Measurements from ENCODE around the gene SUN5.
"Not testable (repeated sequence)": the region's sequence is repeated elsewhere in the genome, so short reads cannot be mapped to it uniquely, and the experiment has no call there.

SUN5 gene

GRCh38 chr20:32958574-32958973 is 45.7 kb downstream of the SUN5 start:
- TF ChIP-seq Cebpa-rat (IDR thresholded peaks at IDR 0.05), result no peak
- Histone ChIP-seq H3K27me3 (no peaks in the 10 kb centered on the region), H3K9ac (no peak overlapping the region), H3K4me3 (no peak overlapping the region), H3K9me3 (peaks cover 43% of the 10 kb centered on the region), H4K20me1 (no peaks in the 10 kb centered on the region), H3K27ac (no peak overlapping the region), H3K36me3 (no peaks in the 10 kb centered on the region), H3K4me1 (peaks cover 7% of the 10 kb centered on the region), H3K4me2 (no peak overlapping the region)

- no peaks in the 10 kb centered on the region for H3K27me3 ChIP-seq
- peaks cover 43% of the 10 kb centered on the region for H3K9me3 ChIP-seq
- no peaks in the 10 kb centered on the region for H4K20me1 ChIP-seq
- H3K4me2 ChIP-seq, result no peak overlapping the region
- H3K4me3 ChIP-seq, result no peak overlapping the region
- TF ChIP-seq Cebpa-rat (IDR thresholded peaks at IDR 0.05), result no peak
- no peak overlapping the region for H3K27ac ChIP-seq
- no peak overlapping the region for H3K9ac ChIP-seq
- no peaks in the 10 kb centered on the region for H3K36me3 ChIP-seq
- no peaks in the 10 kb centered on the region for H3K4me1 ChIP-seq
Observed at GRCh38 chr20:32957459-32957858, 46.8 kb downstream of the SUN5 start.

GRCh38 chr20:32950539-32950938 is 53.7 kb downstream of the SUN5 start:
- not testable (repeated sequence) for H3K36me3 ChIP-seq, H3K9ac ChIP-seq, H4K20me1 ChIP-seq, H3K27ac ChIP-seq, H3K4me3 ChIP-seq, H3K27me3 ChIP-seq
- Histone ChIP-seq H3K4me2 (peak overlapping the region; percentile 44), H3K9me3 (peaks cover 19% of the 10 kb centered on the region), H3K4me1 (peaks cover 14% of the 10 kb centered on the region; the same call in 1 of the 2 replicates)

GRCh38 chr20:32946629-32947028 is 57.6 kb downstream of the SUN5 start:
- peaks cover 4% of the 10 kb centered on the region; the same call in 1 of the 2 replicates for H3K9me3 ChIP-seq
- H3K27ac ChIP-seq, result no peak overlapping the region
- no peak overlapping the region for H3K4me3 ChIP-seq
- no peak overlapping the region for H3K4me2 ChIP-seq
- no peak for TF ChIP-seq Cebpa-rat (IDR thresholded peaks at IDR 0.05)
- H3K4me1 ChIP-seq, result peaks cover 14% of the 10 kb centered on the region; the same call in 1 of the 2 replicates
- H4K20me1 ChIP-seq, result no peaks in the 10 kb centered on the region
- H3K27me3 ChIP-seq, result no peaks in the 10 kb centered on the region
- H3K9ac ChIP-seq, result no peak overlapping the region
- no peaks in the 10 kb centered on the region for H3K36me3 ChIP-seq

GRCh38 chr20:32945710-32946221 is 58.5 kb downstream of the SUN5 start:
- Histone ChIP-seq H3K9ac (no peak overlapping the region), H3K4me2 (no peak overlapping the region), H3K27ac (no peak overlapping the region), H3K4me1 (peaks cover 10% of the 10 kb centered on the region; the same call in 1 of the 2 replicates), H4K20me1 (no peaks in the 10 kb centered on the region), H3K27me3 (no peaks in the 10 kb centered on the region), H3K36me3 (no peaks in the 10 kb centered on the region), H3K9me3 (peaks cover 12% of the 10 kb centered on the region; the same call in 1 of the 2 replicates), H3K4me3 (no peak overlapping the region)
- no peak for TF ChIP-seq Cebpa-rat (IDR thresholded peaks at IDR 0.05)

DNA sequence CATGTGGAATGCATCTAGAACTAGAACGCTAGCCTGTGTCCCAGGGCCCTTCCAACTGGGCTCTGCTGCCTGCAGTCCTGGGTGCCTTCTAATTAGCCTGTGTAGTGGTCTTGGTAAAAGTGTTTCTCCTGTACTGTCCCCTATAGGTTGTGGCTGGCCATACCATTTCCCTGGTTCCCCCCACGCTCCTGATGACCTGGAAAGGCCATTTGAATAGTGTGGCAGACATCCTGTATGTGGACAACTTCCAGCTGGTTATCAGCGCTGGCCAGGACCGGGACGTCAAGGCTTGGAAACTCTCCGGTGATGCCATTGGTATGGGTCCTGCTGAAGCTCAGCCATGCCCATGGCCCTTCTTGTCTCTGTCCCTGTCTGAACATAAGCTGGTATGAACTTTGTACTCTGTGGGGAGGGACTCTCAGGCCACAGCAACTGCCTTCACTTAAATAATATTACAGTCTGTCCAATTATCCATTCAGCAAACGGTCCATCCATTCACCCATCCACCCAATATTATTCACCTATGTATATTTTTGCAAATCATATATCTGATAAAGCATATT is 60.7 kb downstream of the SUN5 start:
- Histone ChIP-seq H3K4me1 (no peaks in the 10 kb centered on the region), H3K36me3 (no peaks in the 10 kb centered on the region), H3K4me2 (no peak overlapping the region), H3K27me3 (no peaks in the 10 kb centered on the region), H4K20me1 (no peaks in the 10 kb centered on the region), H3K9me3 (peaks cover 18% of the 10 kb centered on the region), H3K27ac (no peak overlapping the region), H3K9ac (no peak overlapping the region), H3K4me3 (no peak overlapping the region)
- no peak for TF ChIP-seq Cebpa-rat (IDR thresholded peaks at IDR 0.05)

DNA sequence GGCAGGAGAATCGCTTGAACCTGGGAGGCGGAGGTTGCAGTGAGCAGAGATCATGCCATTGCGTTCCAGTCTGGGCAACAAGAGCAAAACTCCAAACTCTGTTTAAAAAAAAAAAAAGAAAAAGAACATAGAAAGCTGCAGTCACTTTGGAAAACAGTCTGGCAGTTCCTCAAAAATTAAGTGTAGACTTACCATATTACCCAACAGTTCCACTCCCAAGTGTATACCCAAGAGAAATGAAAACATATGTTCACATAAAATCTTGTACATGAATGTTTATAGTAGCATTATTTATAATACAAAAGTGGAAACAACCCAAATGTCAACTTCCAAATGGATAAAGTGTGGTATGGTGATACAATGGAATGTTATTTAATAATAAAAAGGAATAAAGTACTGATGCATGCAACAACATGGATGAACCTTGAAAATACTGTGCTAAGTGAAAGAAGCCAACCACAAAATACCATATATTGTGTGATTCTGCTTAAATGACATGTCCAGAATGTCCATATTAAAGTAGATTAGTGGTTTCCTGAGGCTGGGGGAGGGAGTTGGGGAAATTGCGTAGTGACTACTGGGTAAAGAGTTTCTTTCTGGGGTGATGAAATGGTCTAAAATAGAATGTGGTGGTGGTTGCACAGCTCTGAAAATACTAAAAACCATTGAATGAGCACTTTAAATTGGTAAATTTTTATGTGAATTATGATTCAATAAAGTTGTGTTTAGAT is 62.9 kb downstream of the SUN5 start:
- no peak for TF ChIP-seq Cebpa-rat (IDR thresholded peaks at IDR 0.05)

GRCh38 chr20:32934580-32934979 is 69.7 kb downstream of the SUN5 start:
- TF ChIP-seq Cebpa-rat (IDR thresholded peaks at IDR 0.05), result no peak
- Histone ChIP-seq H3K36me3 (no peaks in the 10 kb centered on the region), H4K20me1 (no peaks in the 10 kb centered on the region), H3K9ac (no peak overlapping the region), H3K4me3 (no peak overlapping the region), H3K4me1 (no peaks in the 10 kb centered on the region), H3K27ac (no peak overlapping the region), H3K9me3 (peaks cover 24% of the 10 kb centered on the region), H3K4me2 (no peak overlapping the region), H3K27me3 (no peaks in the 10 kb centered on the region)

More for the DNA sequence above, 62.9 kb downstream of the SUN5 start:
- no peak overlapping the region for H3K27ac ChIP-seq
- no peaks in the 10 kb centered on the region for H4K20me1 ChIP-seq
- H3K9me3 ChIP-seq, result peaks cover 18% of the 10 kb centered on the region
- H3K27me3 ChIP-seq, result no peaks in the 10 kb centered on the region
- no peak overlapping the region for H3K4me3 ChIP-seq
- H3K9ac ChIP-seq, result no peak overlapping the region
- H3K36me3 ChIP-seq, result no peaks in the 10 kb centered on the region
- no peak overlapping the region for H3K4me2 ChIP-seq
- H3K4me1 ChIP-seq, result no peaks in the 10 kb centered on the region

All from BLaER1 (cell line).